AG04450 (cell line): Measurements from ENCODE around the gene OPCML. TPM values are rescaled to one million over a fixed set of nuclear protein-coding genes. Genes with fewer than 3 reads are reported as not detected.

Experiments used
- CTCF ChIA-PET: fragments of 300-600, 350-600 bp; formaldehyde crosslinking; extraction: SDS; loops from one replicate; lab custom pipeline; 2022; ENCODE audit warnings: antibody characterized with exemption, inconsistent platforms; lab: Charles Lee
- POLR2A ChIA-PET: fragments of 350-600 bp; formaldehyde crosslinking; extraction: SDS; loops from one replicate; lab custom pipeline; 2021; ENCODE audit warnings: antibody characterized with exemption, inconsistent platforms; lab: Yijun Ruan, JAX
- DNase-seq: peaks from one replicate; pipeline ENCODE4 v3.0.0-alpha.2; 2011; ENCODE audit warnings: low read depth, low spot score
- H3K27ac ChIP-seq: one replicate; pipeline ENCODE4 v1.5.1; 2012; ENCODE audit warnings: low read depth, low read length, control low read depth
- H3K27me3 ChIP-seq: one replicate; pipeline ENCODE4 v1.6.0; 2012; ENCODE audit warnings: low read length; ENCODE audit not compliant: control insufficient read depth, insufficient read depth
- H3K4me3 ChIP-seq: 2 replicates; pipeline ENCODE4 v1.5.1; 2011; ENCODE audit warnings: mild to moderate bottlenecking, low read depth, low read length, control low read depth
- H3K9me3 ChIP-seq: 2 replicates; pipeline ENCODE4 v1.5.1; 2012; ENCODE audit warnings: low read length; ENCODE audit not compliant: control insufficient read depth, insufficient read depth
- CTCF ChIP-seq: IDR thresholded peaks from 2 replicates; pipeline ENCODE4 v1.5.1; 2011; ENCODE audit warnings: low read depth, low read length, control low read depth, inconsistent platforms
- polyA plus RNA-seq: library from polyadenylated mRNA; depleted of rRNA; stranded (reverse); fragments of >200 nt; gene quantifications from 2 replicates; pipeline ENCODE4 v1.2.3, GENCODE V29; 2011

Gene OPCML
- polyA plus RNA-seq, 1 experiment, result 1.1 TPM

- ChIA-PET CTCF (no interaction called here), POLR2A (no interaction called here)
- TF ChIP-seq CTCF, result no peak
- no peak for DNase-seq
- H3K27me3 ChIP-seq, result peaks cover 3% of the 10 kb centered on the region
- no peak overlapping the region for H3K4me3 ChIP-seq
- no peak overlapping the region for H3K27ac ChIP-seq
- no peaks in the 10 kb centered on the region for H3K9me3 ChIP-seq
These were observed 1123.4 kb downstream of the OPCML start for GRCh38 chr11:132408877-132409276.

GRCh38 chr11:132405728-132406127 lies 1126.6 kb downstream of the OPCML start:
- Histone ChIP-seq H3K9me3 (no peaks in the 10 kb centered on the region), H3K27me3 (peaks cover 13% of the 10 kb centered on the region), H3K4me3 (no peak overlapping the region), H3K27ac (no peak overlapping the region)
- DNase-seq, result no peak
- CTCF ChIA-PET, result no interaction called here
- TF ChIP-seq CTCF, result no peak
- POLR2A ChIA-PET, result no interaction called here

- H3K9me3 ChIP-seq, result no peaks in the 10 kb centered on the region
- DNase-seq, result peak; percentile 29
- POLR2A ChIA-PET, result no interaction called here
- H3K4me3 ChIP-seq, result no peak overlapping the region
- CTCF ChIA-PET, result interaction anchor here (1.1 to 2.1 kb wide), 5 partner anchors 21 to 707 kb away, joined by 3 to 19 read pairs (median 5); no protein-coding TSS in a partner anchor
- H3K27me3 ChIP-seq, result peaks cover 15% of the 10 kb centered on the region
- peak; percentile 68 for TF ChIP-seq CTCF
- no peak overlapping the region for H3K27ac ChIP-seq
These were observed 1130.1 kb downstream of the OPCML start for GRCh38 chr11:132402071-132402684.

GRCh38 chr11:132396318-132396717 lies 1136.0 kb downstream of the OPCML start:
- peaks cover 6% of the 10 kb centered on the region for H3K27me3 ChIP-seq
- H3K9me3 ChIP-seq, result no peaks in the 10 kb centered on the region
- TF ChIP-seq CTCF, result no peak
- ChIA-PET CTCF (no interaction called here), POLR2A (no interaction called here)
- no peak overlapping the region for H3K4me3 ChIP-seq
- no peak overlapping the region for H3K27ac ChIP-seq
- DNase-seq, result no peak

- no peak for DNase-seq
- TF ChIP-seq CTCF, result no peak
- no peaks in the 10 kb centered on the region for H3K27me3 ChIP-seq
- ChIA-PET POLR2A (no interaction called here), CTCF (no interaction called here)
- H3K4me3 ChIP-seq, result no peak overlapping the region
- H3K27ac ChIP-seq, result no peak overlapping the region
- H3K9me3 ChIP-seq, result no peaks in the 10 kb centered on the region
These were observed 1136.9 kb downstream of the OPCML start for GRCh38 chr11:132395434-132395833.
